PC-9 (cell line): ENCODE data around the gene HADH. TPM values are rescaled to one million over a fixed set of nuclear protein-coding genes. Genes with fewer than 3 reads are reported as not detected.

Experiments used
- BruUV-seq: library from RNA; stranded (reverse); fragments of 400-500 nt; replicated peaks from 2 replicates; lab custom pipeline; 2021; lab: Mats Ljungman, UMichigan
- CTCF ChIA-PET: fragments of 300-600 bp; sonication (Branson Sonifier 250); formaldehyde crosslinking; loops from one replicate; lab custom pipeline; 2022; ENCODE audit warnings: antibody characterized with exemption; lab: Charles Lee
- POLR2A ChIA-PET: fragments of 300-600 bp; sonication (Branson Sonifier 250); formaldehyde crosslinking; loops from one replicate; lab custom pipeline; 2022; ENCODE audit warnings: antibody characterized with exemption; ENCODE audit not compliant: unreplicated experiment; lab: Charles Lee
- DNase-seq, 2 experiments: peaks; one replicate each; pipeline versions ENCODE4 v3.0.0 to v3.0.0-alpha.2; 2015 to 2022; ENCODE audit warnings: mixed read lengths in 1 of 2
- H2AFZ ChIP-seq: fragments of 200-600 bp; sonication (generic); 2 replicates; pipeline ENCODE4 v1.8.1; 2017; ENCODE audit warnings: antibody characterized with exemption
- H3F3A ChIP-seq: fragments of 200-600 bp; sonication (generic); 2 replicates; pipeline ENCODE4 v1.8.1; 2017; ENCODE audit warnings: antibody characterized with exemption, mild to moderate bottlenecking, low read depth; ENCODE audit not compliant: insufficient read depth
- H3K27ac ChIP-seq: fragments of 200-600 bp; sonication (generic); 2 replicates; pipeline ENCODE4 v1.6.1; 2016; ENCODE audit warnings: mixed run types
- H3K27me3 ChIP-seq: fragments of 200-600 bp; sonication (generic); 2 replicates; pipeline ENCODE4 v1.6.1; 2016; ENCODE audit warnings: low read depth, mixed run types; ENCODE audit not compliant: insufficient read depth
- H3K36me3 ChIP-seq: fragments of 200-600 bp; sonication (generic); 2 replicates; pipeline ENCODE4 v1.6.1; 2016; ENCODE audit warnings: low read depth, mixed run types
- H3K4me1 ChIP-seq: fragments of 200-600 bp; sonication (generic); replicated peaks from 2 replicates; pipeline ENCODE4 v1.6.1; 2016; ENCODE audit warnings: mixed run types; ENCODE audit not compliant: insufficient read depth
- H3K4me2 ChIP-seq: fragments of 200-600 bp; sonication (generic); 2 replicates; pipeline ENCODE4 v1.6.1; 2017; ENCODE audit warnings: mixed run types
- H3K4me3 ChIP-seq: fragments of 200-600 bp; sonication (generic); 2 replicates; pipeline ENCODE4 v1.6.1; 2016; ENCODE audit warnings: mixed run types
- H3K79me2 ChIP-seq: fragments of 200-600 bp; sonication (generic); 2 replicates; pipeline ENCODE4 v1.6.1; 2017; ENCODE audit warnings: low read depth, mixed run types
- H3K9me2 ChIP-seq: fragments of 200-600 bp; sonication (generic); 2 replicates; pipeline ENCODE4 v1.8.1; 2017; ENCODE audit warnings: mild to moderate bottlenecking; ENCODE audit not compliant: insufficient read depth
- H3K9me3 ChIP-seq: fragments of 200-600 bp; sonication (generic); 2 replicates; pipeline ENCODE4 v1.8.1; 2016; ENCODE audit warnings: low read depth; ENCODE audit not compliant: insufficient read depth
- H4K20me1 ChIP-seq: fragments of 200-600 bp; sonication (generic); 2 replicates; pipeline ENCODE4 v1.8.1; 2017; ENCODE audit not compliant: insufficient read depth
- EZH2 ChIP-seq: fragments of 200-600 bp; sonication (generic); IDR thresholded peaks from 2 replicates; pipeline ENCODE4 v1.8.0; 2017; ENCODE audit warnings: antibody characterized with exemption, low read depth
- intact Hi-C: fragments of 100-400 bp; cut with micrococcal nuclease; formaldehyde crosslinking; loops from one replicate; pipeline ENCODE4 v1.10.0; 2022; ENCODE audit not compliant: unreplicated experiment
- total RNA-seq: library from RNA; stranded (reverse); gene quantifications from 2 replicates; pipeline ENCODE4 v1.2.3, GENCODE V29; 2021
- TF ChIP-seq, protein P1 (sequence below): fragments of 200-600 bp; sonication (generic); conservative IDR thresholded peaks from 2 replicates; pipeline ENCODE4 v1.6.1; 2017; ENCODE audit warnings: mixed run types, antibody characterized with exemption, mild to moderate bottlenecking, moderate library complexity

Gene HADH
- total RNA-seq, 1 experiment from 2014 or later, result 45.0 TPM

DNA sequence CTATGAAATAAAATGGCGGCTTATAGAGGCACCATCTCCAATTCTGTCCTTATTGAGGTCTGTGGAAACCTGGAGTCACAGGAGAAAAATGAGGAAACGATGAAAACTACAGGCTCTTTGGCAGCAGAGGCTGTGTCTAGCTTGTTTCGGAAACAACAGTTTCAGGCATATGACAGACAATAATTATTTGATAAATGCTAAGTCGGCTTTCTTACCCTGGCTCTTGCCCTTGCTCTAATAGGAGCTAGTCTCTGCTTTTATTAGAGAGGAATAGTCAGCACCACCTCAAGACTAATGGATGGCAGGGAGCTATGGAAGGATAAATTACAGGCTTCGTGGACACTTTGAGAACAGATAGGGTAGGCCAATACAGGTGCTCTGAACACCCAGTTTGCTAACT, 24.3 kb downstream of the HADH start:
- Histone ChIP-seq H3F3A (no peaks in the 10 kb centered on the region), H3K4me3 (no peak overlapping the region), H3K4me1 (peaks cover 3% of the 10 kb centered on the region), H3K27me3 (no peaks in the 10 kb centered on the region), H3K4me2 (no peak overlapping the region), H3K9me3 (no peaks in the 10 kb centered on the region), H4K20me1 (no peaks in the 10 kb centered on the region), H3K9me2 (no peaks in the 10 kb centered on the region), H3K27ac (no peak overlapping the region), H2AFZ (no peak overlapping the region), H3K79me2 (no peaks in the 10 kb centered on the region), H3K36me3 (no peaks in the 10 kb centered on the region)
- intact Hi-C loops, result no loop called here
- ChIA-PET CTCF (no interaction called here), POLR2A (no interaction called here)
- TF ChIP-seq, protein P1, sequence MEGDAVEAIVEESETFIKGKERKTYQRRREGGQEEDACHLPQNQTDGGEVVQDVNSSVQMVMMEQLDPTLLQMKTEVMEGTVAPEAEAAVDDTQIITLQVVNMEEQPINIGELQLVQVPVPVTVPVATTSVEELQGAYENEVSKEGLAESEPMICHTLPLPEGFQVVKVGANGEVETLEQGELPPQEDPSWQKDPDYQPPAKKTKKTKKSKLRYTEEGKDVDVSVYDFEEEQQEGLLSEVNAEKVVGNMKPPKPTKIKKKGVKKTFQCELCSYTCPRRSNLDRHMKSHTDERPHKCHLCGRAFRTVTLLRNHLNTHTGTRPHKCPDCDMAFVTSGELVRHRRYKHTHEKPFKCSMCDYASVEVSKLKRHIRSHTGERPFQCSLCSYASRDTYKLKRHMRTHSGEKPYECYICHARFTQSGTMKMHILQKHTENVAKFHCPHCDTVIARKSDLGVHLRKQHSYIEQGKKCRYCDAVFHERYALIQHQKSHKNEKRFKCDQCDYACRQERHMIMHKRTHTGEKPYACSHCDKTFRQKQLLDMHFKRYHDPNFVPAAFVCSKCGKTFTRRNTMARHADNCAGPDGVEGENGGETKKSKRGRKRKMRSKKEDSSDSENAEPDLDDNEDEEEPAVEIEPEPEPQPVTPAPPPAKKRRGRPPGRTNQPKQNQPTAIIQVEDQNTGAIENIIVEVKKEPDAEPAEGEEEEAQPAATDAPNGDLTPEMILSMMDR, result no peak
- TF ChIP-seq EZH2, result no peak
- no peak for DNase-seq
- BruUV-seq, result no TSS peak

DNA sequence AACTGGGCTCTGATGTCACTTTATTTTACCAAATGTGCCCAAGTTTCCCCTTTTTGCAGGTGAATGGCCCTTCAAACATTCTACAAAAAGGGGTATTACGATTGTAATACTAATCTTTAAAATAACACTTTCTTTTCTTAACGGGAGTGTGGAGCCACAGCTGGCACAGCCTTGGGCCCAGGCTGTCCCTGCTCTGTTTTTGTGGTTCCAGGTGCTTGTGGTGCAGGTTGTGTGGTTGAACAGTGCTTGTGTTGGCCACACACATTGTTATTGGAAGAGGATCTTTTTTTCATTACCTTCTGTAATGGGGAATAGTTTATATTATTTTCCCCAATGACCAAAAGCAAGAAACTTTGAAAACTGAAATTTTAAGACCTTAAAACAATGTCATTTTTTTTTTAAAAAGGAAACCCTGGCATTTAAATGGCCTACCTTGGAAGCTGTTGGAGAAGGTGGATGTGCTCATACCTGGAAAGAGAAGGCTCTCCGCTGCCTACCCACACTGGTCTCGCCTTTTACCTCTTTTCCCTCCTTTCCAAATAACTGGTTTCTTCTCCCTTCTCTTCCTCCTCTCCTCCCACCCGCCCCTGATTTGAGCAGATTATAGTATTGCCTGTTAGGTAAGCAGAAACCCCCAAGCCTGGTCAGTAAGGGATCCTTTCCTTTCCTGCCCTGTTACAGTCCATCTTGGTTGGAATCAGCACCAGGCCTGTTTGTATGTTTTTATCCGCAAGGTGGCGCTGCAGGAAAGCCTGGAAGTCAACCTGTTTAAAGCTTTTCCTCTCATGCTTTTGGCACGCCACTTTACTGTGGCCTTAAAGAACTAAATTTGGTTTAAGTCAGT, 28.6 kb downstream of the HADH start:
- Histone ChIP-seq H3K4me2 (no peak overlapping the region), H3K4me3 (no peak overlapping the region), H3K9me3 (no peaks in the 10 kb centered on the region), H3K36me3 (no peaks in the 10 kb centered on the region), H2AFZ (no peak overlapping the region), H3K9me2 (no peaks in the 10 kb centered on the region), H4K20me1 (no peaks in the 10 kb centered on the region), H3F3A (no peaks in the 10 kb centered on the region), H3K27me3 (no peaks in the 10 kb centered on the region), H3K79me2 (no peaks in the 10 kb centered on the region), H3K27ac (no peak overlapping the region), H3K4me1 (no peaks in the 10 kb centered on the region)
- intact Hi-C loops, result loop anchor here (5.0 kb wide), 1 partner anchor 554 kb away; no protein-coding TSS in a partner anchor
- BruUV-seq, result no TSS peak
- peak; percentile 39 to 51 for DNase-seq
- CTCF ChIA-PET, result interaction anchor here (1.0 kb wide), 1 partner anchor 553 kb away, joined by 4 read pairs; no protein-coding TSS in a partner anchor
- POLR2A ChIA-PET, result no interaction called here
- TF ChIP-seq, protein P1, result peak; percentile 80
- no peak for TF ChIP-seq EZH2

DNA sequence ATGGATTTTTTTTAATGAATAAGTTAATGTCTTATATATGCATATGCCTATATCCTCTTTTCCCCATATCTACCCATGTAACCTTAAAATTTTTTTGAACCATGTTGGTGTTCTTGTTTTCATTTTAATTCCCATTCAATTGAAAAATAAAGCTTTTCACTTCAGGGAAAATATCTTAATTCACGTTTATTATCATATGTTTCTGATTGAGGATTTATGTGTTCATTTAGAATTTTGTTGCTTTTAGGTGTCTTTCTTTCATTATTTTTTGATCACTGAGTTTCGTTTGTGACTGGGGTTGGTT, 29.1 kb downstream of the HADH start:
- TF ChIP-seq, protein P1, result peak; percentile 38; the same call in 1 of the 2 replicates
- TF ChIP-seq EZH2, result no peak
- ChIA-PET POLR2A (no interaction called here), CTCF (interaction anchor here (1.0 kb wide), 1 partner anchor 553 kb away, joined by 4 read pairs; no protein-coding TSS in a partner anchor)
- H3K27ac ChIP-seq, result no peak overlapping the region
- no peaks in the 10 kb centered on the region for H3K79me2 ChIP-seq
- no peak overlapping the region for H3K4me3 ChIP-seq
- no TSS peak for BruUV-seq
- H3K4me1 ChIP-seq, result no peaks in the 10 kb centered on the region
- H3F3A ChIP-seq, result no peaks in the 10 kb centered on the region
- H3K9me2 ChIP-seq, result no peaks in the 10 kb centered on the region
- H3K9me3 ChIP-seq, result no peaks in the 10 kb centered on the region
- no peak overlapping the region for H3K4me2 ChIP-seq
- no peaks in the 10 kb centered on the region for H3K27me3 ChIP-seq
- DNase-seq, result no peak
- no peaks in the 10 kb centered on the region for H4K20me1 ChIP-seq
- intact Hi-C loops, result loop anchor here (5.0 kb wide), 1 partner anchor 553 kb away; no protein-coding TSS in a partner anchor
- H3K36me3 ChIP-seq, result no peaks in the 10 kb centered on the region
- H2AFZ ChIP-seq, result no peak overlapping the region
